HepG2 (cell line): Measurements from ENCODE around the gene TRAIP. TPM values are rescaled to one million over a fixed set of nuclear protein-coding genes. Genes with fewer than 3 reads are reported as not detected.

Experiments used
- HMGA1 ChIP-seq: sonication (generic); formaldehyde crosslinking; conservative IDR thresholded peaks from 2 replicates; pipeline ENCODE4 v1.4.0; 2020; ENCODE audit warnings: missing genetic modification reagents
- HNF1B ChIP-seq: sonication (generic); formaldehyde crosslinking; IDR thresholded peaks from 2 replicates; pipeline ENCODE4 v1.5.1; 2020; ENCODE audit warnings: mild to moderate bottlenecking, moderate library complexity, missing genetic modification reagents
- PBX3 ChIP-seq: sonication (generic); formaldehyde crosslinking; IDR thresholded peaks from 2 replicates; pipeline ENCODE4 v1.8.1; 2023; ENCODE audit warnings: missing genetic modification reagents, inconsistent platforms, borderline replicate concordance
- PHF5A ChIP-seq: IDR thresholded peaks from one replicate; pipeline ENCODE4 v1.6.1; 2018; ENCODE audit warnings: low read depth, missing genetic modification reagents; ENCODE audit not compliant: unreplicated experiment
- PHF8 ChIP-seq: sonication (generic); formaldehyde crosslinking; IDR thresholded peaks from 2 replicates; pipeline ENCODE4 v1.5.0; 2020; ENCODE audit warnings: missing genetic modification reagents
- RBM39 ChIP-seq: fragments of 200-400 bp; formaldehyde crosslinking; IDR thresholded peaks from one replicate; pipeline ENCODE4 v1.6.1; 2018; ENCODE audit warnings: antibody characterized with exemption, mild to moderate bottlenecking, low read depth, low read length; ENCODE audit not compliant: poor library complexity, severe bottlenecking
- SAP130 ChIP-seq: IDR thresholded peaks from 2 replicates; pipeline ENCODE4 v1.6.1; 2016; ENCODE audit warnings: low read depth
- SATB2 ChIP-seq: sonication (generic); formaldehyde crosslinking; IDR thresholded peaks from 2 replicates; pipeline ENCODE4 v1.5.0; 2020; ENCODE audit warnings: missing genetic modification reagents
- SIN3B ChIP-seq: fragments of 150-350 bp; IDR thresholded peaks from 2 replicates; pipeline ENCODE4 v1.6.1; 2014; ENCODE audit warnings: low read length
- SP1 ChIP-seq, 2 experiments: fragments of 450-650 bp in 1 of 2; sonication (generic) in 1 of 2; formaldehyde crosslinking in 1 of 2; IDR thresholded peaks; 2 replicates each; pipeline versions ENCODE4 v1.4.0 to v1.6.1; 2016 to 2020; ENCODE audit warnings: missing genetic modification reagents in 1 of 2
- TFDP2 ChIP-seq: sonication (generic); formaldehyde crosslinking; IDR thresholded peaks from 2 replicates; pipeline ENCODE4 v1.4.0; 2020; ENCODE audit warnings: missing genetic modification reagents
- YEATS2 ChIP-seq: sonication (generic); formaldehyde crosslinking; IDR thresholded peaks from 2 replicates; pipeline ENCODE4 v1.4.0; 2020; ENCODE audit warnings: missing genetic modification reagents, borderline replicate concordance
- ZFP91 ChIP-seq: sonication (generic); formaldehyde crosslinking; IDR thresholded peaks from 2 replicates; pipeline ENCODE4 v1.9.0; 2022; ENCODE audit warnings: missing genetic modification reagents, mild to moderate bottlenecking, borderline replicate concordance
- ZFX ChIP-seq: sonication (generic); formaldehyde crosslinking; IDR thresholded peaks from 2 replicates; pipeline ENCODE4 v1.4.0; 2020; ENCODE audit warnings: mild to moderate bottlenecking, low read depth, missing genetic modification reagents, moderate library complexity
- ZGPAT ChIP-seq: IDR thresholded peaks from 2 replicates; pipeline ENCODE4 v1.6.1; 2016; ENCODE audit warnings: mild to moderate bottlenecking
- ZKSCAN1 ChIP-seq: fragments of 150-350 bp; IDR thresholded peaks from 2 replicates; pipeline ENCODE4 v1.6.1; 2014; ENCODE audit warnings: low read length
- ZNF264 ChIP-seq: sonication (generic); formaldehyde crosslinking; IDR thresholded peaks from 2 replicates; pipeline ENCODE4 v1.4.0; 2020; ENCODE audit warnings: missing genetic modification reagents
- ZNF546 ChIP-seq: sonication (generic); formaldehyde crosslinking; conservative IDR thresholded peaks from 2 replicates; pipeline ENCODE4 v1.8.1; 2023; ENCODE audit warnings: mild to moderate bottlenecking, missing genetic modification reagents
- ZNF672 ChIP-seq: sonication (generic); formaldehyde crosslinking; IDR thresholded peaks from 2 replicates; pipeline ENCODE4 v1.8.1; 2022; ENCODE audit warnings: missing genetic modification reagents
- ZNF775 ChIP-seq: sonication (generic); formaldehyde crosslinking; IDR thresholded peaks from 2 replicates; pipeline ENCODE4 v1.4.0; 2020; ENCODE audit warnings: missing genetic modification reagents, mild to moderate bottlenecking, moderate library complexity, borderline replicate concordance
- ZNF788 ChIP-seq: sonication (generic); formaldehyde crosslinking; IDR thresholded peaks from 2 replicates; pipeline ENCODE4 v1.5.0; 2020; ENCODE audit warnings: mild to moderate bottlenecking, missing genetic modification reagents, borderline replicate concordance
- polyA plus RNA-seq, 8 experiments: library from polyadenylated mRNA; depleted of rRNA in 3 of 8; stranded (reverse) in 7 of 8; unstranded in 1 of 8; fragments of >200 nt; fragmentation: Illumina TruSeq in 4 of 8; extraction: Trizol in 4 of 8; gene quantifications; 2 replicates each; pipeline versions ENCODE4 v1.2.1 to v1.2.3, GENCODE V29; 2011 to 2016; ENCODE audit warnings: low read depth in 4 of 8, missing spikeins in 1 of 8, mixed read lengths in 1 of 8; ENCODE audit not compliant: insufficient read depth in 1 of 8
- total RNA-seq, 5 experiments: library from RNA; depleted of rRNA; stranded (reverse); fragments of >200 nt; fragmentation: Illumina TruSeq; extraction: Trizol; gene quantifications; 2 replicates each; pipeline ENCODE4 v1.2.3, GENCODE V29; 2016; ENCODE audit warnings: low read depth in 1 of 5

The TRAIP gene
- total and polyA plus RNA-seq, 2 of the 13 experiments (the other 11 are each of a cell fraction or from before 2014, with no cell fraction given): 13.9 to 23.9 TPM

- TF ChIP-seq RBM39 (peak; percentile 55), HMGA1 (CRISPR knock-in tag) (no peak), SATB2 (CRISPR knock-in tag) (no peak), HNF1B (CRISPR knock-in tag) (peak; percentile 26; the same call in 1 of the 2 replicates), ZNF672 (CRISPR knock-in tag) (peak; percentile 55; the same call in 1 of the 2 replicates), PHF5A (CRISPR knock-in tag) (no peak), ZFX (CRISPR knock-in tag) (peak; percentile 90), YEATS2 (CRISPR knock-in tag) (no peak), ZKSCAN1 (no peak), ZNF546 (0 out of 2 replicates have a peak, but pooled peaks have one; percentile 56), SIN3B (no peak), ZGPAT (peak; percentile 21; the same call in 1 of the 2 replicates), ZFP91 (CRISPR knock-in tag) (peak; percentile 20; the same call in 1 of the 2 replicates), SAP130 (CRISPR knock-in tag) (peak; percentile 59; the same call in 1 of the 2 replicates), PBX3 (no peak), ZNF775 (CRISPR knock-in tag) (no peak), SP1 (IDR thresholded peaks at IDR 0.05) (no peak), SP1 (CRISPR knock-in tag; IDR thresholded peaks at IDR 0.05) (0 out of 2 replicates have a peak, but pooled peaks have one; percentile 50), PHF8 (CRISPR knock-in tag) (peak; percentile 56; the same call in 1 of the 2 replicates), ZNF788 (CRISPR knock-in tag) (peak; percentile 47; the same call in 1 of the 2 replicates), ZNF264 (CRISPR knock-in tag) (peak; percentile 51; the same call in 1 of the 2 replicates), TFDP2 (CRISPR knock-in tag) (0 out of 2 replicates have a peak, but pooled peaks have one; percentile 35)
These were observed 47.4 kb upstream of the TRAIP start, which contains the start of gene MST1R (continued) for GRCh38 chr3:49903451-49904424.
